Suprapubic skin (tissue), 4 donors: Measurements from ENCODE around the gene CLEC16A.

ENCODE experiments used
- CTCF ChIP-seq, 2 donors: fragments of 200-600 bp in 1 of 2; fragments of 450-650 bp in 1 of 2; sonication (generic) in 1 of 2; IDR thresholded peaks; one replicate each; pipeline ENCODE4 v1.5.1; 2016 to 2019; ENCODE audit warnings: antibody characterized with exemption in 2 of 2, mild to moderate bottlenecking in 1 of 2, moderate library complexity in 1 of 2
- POLR2A ChIP-seq, 2 donors: fragments of 450-650 bp; IDR thresholded peaks; one replicate each; pipeline ENCODE4 v1.6.1; 2017; ENCODE audit warnings: antibody characterized with exemption in 2 of 2, mild to moderate bottlenecking in 2 of 2, moderate library complexity in 2 of 2
- POLR2AphosphoS5 ChIP-seq, 3 donors: sonication (generic); formaldehyde crosslinking; IDR thresholded peaks; one replicate each; pipeline ENCODE4 v1.6.1; 2017; ENCODE audit warnings: antibody characterized with exemption in 3 of 3

- TF ChIP-seq POLR2AphosphoS5 (IDR thresholded peaks at IDR 0.05) = no peak
- no peak for TF ChIP-seq CTCF (IDR thresholded peaks at IDR 0.05)
- no peak for TF ChIP-seq POLR2A (IDR thresholded peaks at IDR 0.05)
These were observed 60.7 kb downstream of the CLEC16A start for GRCh38 chr16:11004973-11005610.
